Measurements from ENCODE around the gene RAB11FIP5. TPM values are rescaled to one million over a fixed set of nuclear protein-coding genes. Genes with fewer than 3 reads are reported as not detected.

The RAB11FIP5 gene
- total RNA-seq, 1 experiment from 2014 or later: 12.9 TPM

GRCh38 chr2:73109431-73110167 lies 3.1 kb downstream of the RAB11FIP5 start:
- TF ChIP-seq CTCF (conservative IDR thresholded peaks at IDR 0.05; ENCODE audit: low read depth, low read length) (no peak), EZH2 (IDR thresholded peaks at IDR 0.05; ENCODE audit: borderline replicate concordance, low read depth, low read length, poor library complexity, severe bottlenecking) (no peak)
- POLR2A ChIA-PET (ENCODE audit: low non-redundant PET): no interaction called here

GRCh38 chr2:73107211-73107926 lies 5.4 kb downstream of the RAB11FIP5 start:
- Histone ChIP-seq H3K36me3 (ENCODE audit: insufficient read depth, low read length, poor library complexity, severe bottlenecking) (no peaks in the 10 kb centered on the region), H3K27me3 (replicated peaks; ENCODE audit: insufficient read depth, low read depth, low read length, poor library complexity) (no peaks in the 10 kb centered on the region), H3K27ac (ENCODE audit: low read depth, low read length, poor library complexity, severe bottlenecking) (no peak overlapping the region), H3K9me3 (ENCODE audit: low read depth, low read length, poor library complexity, severe bottlenecking) (no peaks in the 10 kb centered on the region), H3K4me3 (ENCODE audit: low read depth, low read length, poor library complexity, severe bottlenecking) (no peak overlapping the region), H3K4me1 (ENCODE audit: insufficient read depth, low read length, poor library complexity, severe bottlenecking) (peaks cover 8% of the 10 kb centered on the region)
- DNase-seq (ENCODE audit: low spot score): no peak
- intact Hi-C loops (cut with micrococcal nuclease; ENCODE audit: unreplicated experiment): no loop called here
- no peak for TF ChIP-seq EZH2 (IDR thresholded peaks at IDR 0.05; ENCODE audit: borderline replicate concordance, low read depth, low read length, poor library complexity, severe bottlenecking)
- no peak for TF ChIP-seq CTCF (conservative IDR thresholded peaks at IDR 0.05; ENCODE audit: low read depth, low read length)
- ChIA-PET POLR2A (ENCODE audit: low non-redundant PET) (interaction anchor here (0.5 kb wide), 1 partner anchor 72 kb away, joined by 8 read pairs; no protein-coding TSS in a partner anchor), CTCF (no interaction called here)
- BruUV-seq (replicated peaks): no TSS peak

More at GRCh38 chr2:73109431-73110167, 3.1 kb downstream of the RAB11FIP5 start:
- H3K4me1 ChIP-seq (ENCODE audit: insufficient read depth, low read length, poor library complexity, severe bottlenecking): peaks cover 8% of the 10 kb centered on the region
- no peaks in the 10 kb centered on the region for H3K27me3 ChIP-seq (replicated peaks; ENCODE audit: insufficient read depth, low read depth, low read length, poor library complexity)
- H3K27ac ChIP-seq (ENCODE audit: low read depth, low read length, poor library complexity, severe bottlenecking): no peak overlapping the region
- intact Hi-C loops (cut with micrococcal nuclease; ENCODE audit: unreplicated experiment): no loop called here
- CTCF ChIA-PET: no interaction called here
- no peak for DNase-seq (ENCODE audit: low spot score)
- no peak overlapping the region for H3K4me3 ChIP-seq (ENCODE audit: low read depth, low read length, poor library complexity, severe bottlenecking)
- H3K36me3 ChIP-seq (ENCODE audit: insufficient read depth, low read length, poor library complexity, severe bottlenecking): no peaks in the 10 kb centered on the region
- BruUV-seq (replicated peaks): no TSS peak
- no peaks in the 10 kb centered on the region for H3K9me3 ChIP-seq (ENCODE audit: low read depth, low read length, poor library complexity, severe bottlenecking)

GRCh38 chr2:73106791-73107190 lies 6.0 kb downstream of the RAB11FIP5 start:
- POLR2A ChIA-PET (ENCODE audit: low non-redundant PET): no interaction called here
- no TSS peak for BruUV-seq (replicated peaks)
- CTCF ChIA-PET: no interaction called here
- no peak for DNase-seq (ENCODE audit: low spot score)
- H3K9me3 ChIP-seq (ENCODE audit: low read depth, low read length, poor library complexity, severe bottlenecking): no peaks in the 10 kb centered on the region
- no peaks in the 10 kb centered on the region for H3K27me3 ChIP-seq (replicated peaks; ENCODE audit: insufficient read depth, low read depth, low read length, poor library complexity)
- H3K27ac ChIP-seq (ENCODE audit: low read depth, low read length, poor library complexity, severe bottlenecking): no peak overlapping the region
- H3K4me1 ChIP-seq (ENCODE audit: insufficient read depth, low read length, poor library complexity, severe bottlenecking): peaks cover 8% of the 10 kb centered on the region
- intact Hi-C loops (cut with micrococcal nuclease; ENCODE audit: unreplicated experiment): no loop called here
- no peak overlapping the region for H3K4me3 ChIP-seq (ENCODE audit: low read depth, low read length, poor library complexity, severe bottlenecking)
- no peaks in the 10 kb centered on the region for H3K36me3 ChIP-seq (ENCODE audit: insufficient read depth, low read length, poor library complexity, severe bottlenecking)
- TF ChIP-seq EZH2 (IDR thresholded peaks at IDR 0.05; ENCODE audit: borderline replicate concordance, low read depth, low read length, poor library complexity, severe bottlenecking) (no peak), CTCF (conservative IDR thresholded peaks at IDR 0.05; ENCODE audit: low read depth, low read length) (no peak)
